ENCODE data around the gene RSBN1L.

DNA sequence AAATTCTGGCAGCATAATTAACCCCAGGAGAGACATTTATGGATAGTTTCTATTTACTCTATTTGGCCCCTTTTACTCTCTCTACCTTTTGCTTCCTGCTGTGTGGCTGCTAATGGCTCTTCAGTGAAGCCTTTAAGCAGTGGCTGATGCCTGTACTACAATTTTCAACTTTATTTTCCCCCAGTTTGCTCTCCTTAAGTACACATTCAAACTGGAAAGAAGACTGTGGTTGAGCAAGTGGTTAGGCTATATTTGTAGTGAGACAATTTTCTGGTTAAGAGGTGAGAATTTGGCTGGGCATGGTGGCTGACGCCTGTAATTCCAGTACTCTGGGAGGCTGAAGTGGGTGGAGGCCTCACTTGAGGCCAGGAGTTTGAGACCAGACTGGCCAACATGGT, 8.5 kb upstream of the RSBN1L start:
- TF ChIP-seq, protein P1, sequence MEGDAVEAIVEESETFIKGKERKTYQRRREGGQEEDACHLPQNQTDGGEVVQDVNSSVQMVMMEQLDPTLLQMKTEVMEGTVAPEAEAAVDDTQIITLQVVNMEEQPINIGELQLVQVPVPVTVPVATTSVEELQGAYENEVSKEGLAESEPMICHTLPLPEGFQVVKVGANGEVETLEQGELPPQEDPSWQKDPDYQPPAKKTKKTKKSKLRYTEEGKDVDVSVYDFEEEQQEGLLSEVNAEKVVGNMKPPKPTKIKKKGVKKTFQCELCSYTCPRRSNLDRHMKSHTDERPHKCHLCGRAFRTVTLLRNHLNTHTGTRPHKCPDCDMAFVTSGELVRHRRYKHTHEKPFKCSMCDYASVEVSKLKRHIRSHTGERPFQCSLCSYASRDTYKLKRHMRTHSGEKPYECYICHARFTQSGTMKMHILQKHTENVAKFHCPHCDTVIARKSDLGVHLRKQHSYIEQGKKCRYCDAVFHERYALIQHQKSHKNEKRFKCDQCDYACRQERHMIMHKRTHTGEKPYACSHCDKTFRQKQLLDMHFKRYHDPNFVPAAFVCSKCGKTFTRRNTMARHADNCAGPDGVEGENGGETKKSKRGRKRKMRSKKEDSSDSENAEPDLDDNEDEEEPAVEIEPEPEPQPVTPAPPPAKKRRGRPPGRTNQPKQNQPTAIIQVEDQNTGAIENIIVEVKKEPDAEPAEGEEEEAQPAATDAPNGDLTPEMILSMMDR (conservative IDR thresholded peaks at IDR 0.05; ENCODE audit: low read depth, low read length): no peak
- TF ChIP-seq EZH2 (IDR thresholded peaks at IDR 0.05; ENCODE audit: borderline replicate concordance, low read depth, low read length, poor library complexity, severe bottlenecking): no peak
